ENCODE results near the gene HAUS3.

GRCh38 chr4:2179717-2180116 lies 62.2 kb downstream of the HAUS3 start:
- TF ChIP-seq CTCF (IDR thresholded peaks at IDR 0.05; ENCODE audit: borderline replicate concordance, extremely low read depth, low read length, poor library complexity, severe bottlenecking) (no peak), EZH2 (IDR thresholded peaks at IDR 0.05; ENCODE audit: borderline replicate concordance, low read depth, low read length, severe bottlenecking) (no peak)
